ENCODE results near the gene PLEKHA4.

- TF ChIP-seq, protein P1, sequence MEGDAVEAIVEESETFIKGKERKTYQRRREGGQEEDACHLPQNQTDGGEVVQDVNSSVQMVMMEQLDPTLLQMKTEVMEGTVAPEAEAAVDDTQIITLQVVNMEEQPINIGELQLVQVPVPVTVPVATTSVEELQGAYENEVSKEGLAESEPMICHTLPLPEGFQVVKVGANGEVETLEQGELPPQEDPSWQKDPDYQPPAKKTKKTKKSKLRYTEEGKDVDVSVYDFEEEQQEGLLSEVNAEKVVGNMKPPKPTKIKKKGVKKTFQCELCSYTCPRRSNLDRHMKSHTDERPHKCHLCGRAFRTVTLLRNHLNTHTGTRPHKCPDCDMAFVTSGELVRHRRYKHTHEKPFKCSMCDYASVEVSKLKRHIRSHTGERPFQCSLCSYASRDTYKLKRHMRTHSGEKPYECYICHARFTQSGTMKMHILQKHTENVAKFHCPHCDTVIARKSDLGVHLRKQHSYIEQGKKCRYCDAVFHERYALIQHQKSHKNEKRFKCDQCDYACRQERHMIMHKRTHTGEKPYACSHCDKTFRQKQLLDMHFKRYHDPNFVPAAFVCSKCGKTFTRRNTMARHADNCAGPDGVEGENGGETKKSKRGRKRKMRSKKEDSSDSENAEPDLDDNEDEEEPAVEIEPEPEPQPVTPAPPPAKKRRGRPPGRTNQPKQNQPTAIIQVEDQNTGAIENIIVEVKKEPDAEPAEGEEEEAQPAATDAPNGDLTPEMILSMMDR (conservative IDR thresholded peaks at IDR 0.05; ENCODE audit: low read length): no peak
- TF ChIP-seq EZH2phosphoT487 (IDR thresholded peaks at IDR 0.05; ENCODE audit: borderline replicate concordance, low read depth, low read length): no peak
Observed at GRCh38 chr19:48815870-48816501, 52.4 kb downstream of the PLEKHA4 start.

Data from OCI-LY7 (cell line).